Uterus (tissue), 4 donors: ENCODE results near the gene ATF6. TPM values are rescaled to one million over a fixed set of nuclear protein-coding genes. Genes with fewer than 3 reads are reported as not detected.
"Not testable (repeated sequence)": the region's sequence is repeated elsewhere in the genome, so short reads cannot be mapped to it uniquely, and the experiment has no call there.

Experiments
- DNase-seq, 2 donors: peaks; one replicate each; pipeline ENCODE4 v3.0.0-alpha.2; 2019 to 2020
- H3K27ac ChIP-seq, 2 donors: fragments of 200-600 bp; sonication (generic); 1 replicate in 1 of 2; 2 replicates in 1 of 2; pipeline ENCODE4 v1.5.1; 2016 to 2018
- H3K27me3 ChIP-seq, 2 donors: fragments of 200-600 bp; sonication (generic); one replicate each; pipeline ENCODE4 v1.5.1; 2018 to 2019; ENCODE audit warnings: control low read depth in 1 of 2
- H3K36me3 ChIP-seq, 2 donors: fragments of 200-600 bp; sonication (generic); one replicate each; pipeline ENCODE4 v1.5.1; 2019; ENCODE audit warnings: control low read depth in 1 of 2
- H3K4me1 ChIP-seq, 2 donors: fragments of 200-600 bp; sonication (generic); one replicate each; pipeline ENCODE4 v1.5.1; 2018 to 2019; ENCODE audit warnings: control low read depth in 1 of 2
- H3K4me3 ChIP-seq, 2 donors: fragments of 200-600 bp; sonication (generic); 1 replicate in 1 of 2; 2 replicates in 1 of 2; pipeline ENCODE4 v1.5.1; 2018 to 2019; ENCODE audit warnings: mild to moderate bottlenecking in 1 of 2
- H3K9me3 ChIP-seq, 2 donors: fragments of 200-600 bp; sonication (generic); one replicate each; pipeline ENCODE4 v1.5.1; 2019; ENCODE audit warnings: control low read depth in 1 of 2
- POLR2A ChIP-seq, 2 donors: fragments of 450-650 bp; IDR thresholded peaks; one replicate each; pipeline ENCODE4 v1.6.1; 2016; ENCODE audit warnings: antibody characterized with exemption in 2 of 2, mild to moderate bottlenecking in 1 of 2, moderate library complexity in 1 of 2
- intact Hi-C: fragments of 100-400 bp; cut with DNase I; formaldehyde crosslinking; loops from one replicate; pipeline ENCODE4 v1.15.1; 2023; ENCODE audit warnings: low total_unique reads
- total RNA-seq, 4 donors: library from RNA; depleted of rRNA in 3 of 4; stranded (reverse); fragments of >200 nt in 3 of 4; gene quantifications; one replicate each; pipeline versions ENCODE4 v1.1.0 to v1.2.4, GENCODE V29; 2014 to 2023
- TF ChIP-seq, protein P1 (sequence below), 4 experiments: fragments of 200-600 bp in 2 of 4; fragments of 450-650 bp in 2 of 4; sonication (generic) in 2 of 4; IDR thresholded peaks; one replicate each; pipeline ENCODE4 v1.5.1; 2016 to 2019; ENCODE audit warnings: antibody characterized with exemption in 4 of 4, mild to moderate bottlenecking in 2 of 4, moderate library complexity in 1 of 4
- donor health status: DM: yes; HTN: yes; CAD: no.

The ATF6 gene
- total RNA-seq, 4 donors from 2014 or later, result 16.2 to 37.7 (median 30.0) TPM

GRCh38 chr1:161768461-161768860 lies 2.3 kb downstream of the ATF6 start:
- Histone ChIP-seq H3K36me3 (no peaks in the 10 kb centered on the region), H3K4me1 (no peaks in the 10 kb centered on the region), H3K27ac (no peak overlapping the region), H3K4me3 (no peak overlapping the region), H3K9me3 (no peaks in the 10 kb centered on the region), H3K27me3 (no peaks in the 10 kb centered on the region)
- DNase-seq, result no peak
- intact Hi-C loops, result no loop called here
- TF ChIP-seq, protein P1, sequence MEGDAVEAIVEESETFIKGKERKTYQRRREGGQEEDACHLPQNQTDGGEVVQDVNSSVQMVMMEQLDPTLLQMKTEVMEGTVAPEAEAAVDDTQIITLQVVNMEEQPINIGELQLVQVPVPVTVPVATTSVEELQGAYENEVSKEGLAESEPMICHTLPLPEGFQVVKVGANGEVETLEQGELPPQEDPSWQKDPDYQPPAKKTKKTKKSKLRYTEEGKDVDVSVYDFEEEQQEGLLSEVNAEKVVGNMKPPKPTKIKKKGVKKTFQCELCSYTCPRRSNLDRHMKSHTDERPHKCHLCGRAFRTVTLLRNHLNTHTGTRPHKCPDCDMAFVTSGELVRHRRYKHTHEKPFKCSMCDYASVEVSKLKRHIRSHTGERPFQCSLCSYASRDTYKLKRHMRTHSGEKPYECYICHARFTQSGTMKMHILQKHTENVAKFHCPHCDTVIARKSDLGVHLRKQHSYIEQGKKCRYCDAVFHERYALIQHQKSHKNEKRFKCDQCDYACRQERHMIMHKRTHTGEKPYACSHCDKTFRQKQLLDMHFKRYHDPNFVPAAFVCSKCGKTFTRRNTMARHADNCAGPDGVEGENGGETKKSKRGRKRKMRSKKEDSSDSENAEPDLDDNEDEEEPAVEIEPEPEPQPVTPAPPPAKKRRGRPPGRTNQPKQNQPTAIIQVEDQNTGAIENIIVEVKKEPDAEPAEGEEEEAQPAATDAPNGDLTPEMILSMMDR (IDR thresholded peaks at IDR 0.05), result no peak
- no peak for TF ChIP-seq POLR2A (IDR thresholded peaks at IDR 0.05)

DNA sequence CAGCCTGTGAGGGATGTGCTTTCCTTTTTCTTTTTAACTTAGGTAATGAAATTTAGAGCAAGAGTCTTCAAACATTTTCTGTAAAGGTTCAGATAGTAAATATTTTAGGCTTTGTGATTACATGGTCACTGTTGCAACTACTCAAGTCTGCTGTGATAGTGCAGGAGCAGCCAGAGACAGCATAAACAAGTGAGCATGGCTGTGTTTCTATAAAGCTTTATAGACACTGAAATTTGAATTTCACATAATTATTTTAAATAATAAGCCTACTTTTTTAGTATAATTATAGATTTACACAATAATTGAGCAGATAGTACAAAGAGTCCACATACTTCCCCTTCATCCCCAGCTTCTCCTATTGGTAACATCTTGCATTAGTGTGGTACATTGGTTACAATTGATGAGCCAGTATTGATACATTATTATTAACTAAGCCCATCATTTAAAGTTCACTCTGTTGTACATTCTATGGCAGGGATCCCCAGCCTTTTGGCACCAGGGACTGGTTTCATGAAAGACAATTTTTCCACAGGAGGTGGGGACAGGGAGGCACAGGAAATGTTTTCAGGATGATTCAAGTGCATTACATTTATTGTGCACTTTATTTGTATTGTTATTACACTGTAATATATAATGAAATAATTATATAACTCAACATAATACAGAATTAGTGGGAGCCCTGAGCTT lies 3.0 kb downstream of the ATF6 start:
- no peak for DNase-seq
- no peak overlapping the region for H3K4me3 ChIP-seq
- H3K4me1 ChIP-seq, result no peaks in the 10 kb centered on the region
- H3K27me3 ChIP-seq, result no peaks in the 10 kb centered on the region
- no peak for TF ChIP-seq POLR2A (IDR thresholded peaks at IDR 0.05)
- TF ChIP-seq, protein P1 (IDR thresholded peaks at IDR 0.05), result no peak
- intact Hi-C loops, result no loop called here
- no peaks in the 10 kb centered on the region for H3K9me3 ChIP-seq
- no peaks in the 10 kb centered on the region for H3K36me3 ChIP-seq
- H3K27ac ChIP-seq, result no peak overlapping the region

GRCh38 chr1:161769673-161770045 lies 3.5 kb downstream of the ATF6 start:
- intact Hi-C loops, H3K36me3 ChIP-seq: not testable (repeated sequence)

GRCh38 chr1:161770250-161770649 lies 4.1 kb downstream of the ATF6 start:
- Histone ChIP-seq H3K4me3 (no peak overlapping the region), H3K9me3 (no peaks in the 10 kb centered on the region), H3K27ac (no peak overlapping the region), H3K4me1 (no peaks in the 10 kb centered on the region), H3K36me3 (no peaks in the 10 kb centered on the region), H3K27me3 (no peaks in the 10 kb centered on the region)
- intact Hi-C loops, result no loop called here
- no peak for TF ChIP-seq POLR2A (IDR thresholded peaks at IDR 0.05)
- TF ChIP-seq, protein P1 (IDR thresholded peaks at IDR 0.05), result no peak
- DNase-seq, result no peak

More at GRCh38 chr1:161769673-161770045, 3.5 kb downstream of the ATF6 start:
- not testable (repeated sequence) for H3K27me3 ChIP-seq, DNase-seq, H3K9me3 ChIP-seq, H3K4me3 ChIP-seq, H3K4me1 ChIP-seq, H3K27ac ChIP-seq

- H3K27ac ChIP-seq, result no peak overlapping the region
- intact Hi-C loops, result no loop called here
- H3K4me1 ChIP-seq, result no peaks in the 10 kb centered on the region
- no peak for DNase-seq
- TF ChIP-seq, protein P1 (IDR thresholded peaks at IDR 0.05), result no peak
- no peak for TF ChIP-seq POLR2A (IDR thresholded peaks at IDR 0.05)
- no peak overlapping the region for H3K4me3 ChIP-seq
- H3K9me3 ChIP-seq, result no peaks in the 10 kb centered on the region
- no peaks in the 10 kb centered on the region for H3K36me3 ChIP-seq
- H3K27me3 ChIP-seq, result no peaks in the 10 kb centered on the region
Measured at GRCh38 chr1:161771161-161771560, 5.0 kb downstream of the ATF6 start.

- Histone ChIP-seq H3K4me1 (no peaks in the 10 kb centered on the region), H3K4me3 (no peak overlapping the region), H3K27me3 (no peaks in the 10 kb centered on the region), H3K36me3 (no peaks in the 10 kb centered on the region), H3K27ac (no peak overlapping the region), H3K9me3 (no peaks in the 10 kb centered on the region)
- intact Hi-C loops, result no loop called here
- TF ChIP-seq, protein P1 (IDR thresholded peaks at IDR 0.05), result no peak
- TF ChIP-seq POLR2A (IDR thresholded peaks at IDR 0.05), result no peak
- no peak for DNase-seq
Measured at GRCh38 chr1:161771973-161772372, 5.9 kb downstream of the ATF6 start.
